A673 (cell line): Measurements from ENCODE around the gene NINJ2. TPM values are rescaled to one million over a fixed set of nuclear protein-coding genes. Genes with fewer than 3 reads are reported as not detected.

Experiments used
- BruUV-seq: library from RNA; stranded (reverse); fragments of 400-500 nt; replicated peaks from 2 replicates; lab custom pipeline; 2021; lab: Mats Ljungman, UMichigan
- CTCF ChIA-PET: fragments of 300-600 bp; sonication (Branson Sonifier 250); formaldehyde crosslinking; loops from one replicate; lab custom pipeline; 2022; ENCODE audit warnings: antibody characterized with exemption; lab: Charles Lee
- POLR2A ChIA-PET: fragments of 300-600 bp; sonication (Branson Sonifier 250); formaldehyde crosslinking; loops from one replicate; lab custom pipeline; 2022; ENCODE audit warnings: antibody characterized with exemption; ENCODE audit not compliant: low non-redundant PET; lab: Charles Lee
- DNase-seq: peaks from one replicate; pipeline ENCODE4 v3.0.0-alpha.2; 2015; ENCODE audit warnings: low spot score
- H3K27ac ChIP-seq: fragments of 200-600 bp; sonication (generic); 2 replicates; pipeline ENCODE4 v1.5.1; 2016; ENCODE audit warnings: mixed run types, low read depth, mild to moderate bottlenecking, mixed read lengths, antibody characterized with exemption, low read length; ENCODE audit not compliant: poor library complexity, severe bottlenecking
- H3K27me3 ChIP-seq: fragments of 200-600 bp; sonication (generic); replicated peaks from 2 replicates; pipeline ENCODE4 v1.6.1; 2017; ENCODE audit warnings: mixed run types, low read depth, mild to moderate bottlenecking, mixed read lengths, antibody characterized with exemption, low read length; ENCODE audit not compliant: insufficient read depth, poor library complexity
- H3K36me3 ChIP-seq: fragments of 200-600 bp; sonication (generic); 2 replicates; pipeline ENCODE4 v1.6.1; 2016; ENCODE audit warnings: mixed run types, mild to moderate bottlenecking, mixed read lengths, antibody characterized with exemption, low read length; ENCODE audit not compliant: insufficient read depth, poor library complexity, severe bottlenecking
- H3K4me1 ChIP-seq: fragments of 200-600 bp; sonication (generic); 2 replicates; pipeline ENCODE4 v1.6.1; 2017; ENCODE audit warnings: mixed run types, mild to moderate bottlenecking, mixed read lengths, antibody characterized with exemption, low read length; ENCODE audit not compliant: insufficient read depth, poor library complexity, severe bottlenecking
- H3K4me3 ChIP-seq: fragments of 200-600 bp; sonication (generic); 2 replicates; pipeline ENCODE4 v1.5.1; 2016; ENCODE audit warnings: low read depth, mixed run types, mild to moderate bottlenecking, mixed read lengths, low read length; ENCODE audit not compliant: poor library complexity, severe bottlenecking
- H3K9me3 ChIP-seq: fragments of 200-600 bp; sonication (generic); 2 replicates; pipeline ENCODE4 v1.6.1; 2016; ENCODE audit warnings: mixed run types, low read depth, mild to moderate bottlenecking, mixed read lengths, antibody characterized with exemption, low read length; ENCODE audit not compliant: poor library complexity, severe bottlenecking
- CTCF ChIP-seq: fragments of 300-800, 200-600 bp; sonication (generic); conservative IDR thresholded peaks from 2 replicates; pipeline ENCODE4 v1.5.1; 2017; ENCODE audit warnings: low read depth, mild to moderate bottlenecking, antibody characterized with exemption, low read length, moderate library complexity, mixed read lengths
- EZH2 ChIP-seq: fragments of 200-600 bp; sonication (generic); IDR thresholded peaks from 2 replicates; pipeline ENCODE4 v1.6.1; 2017; ENCODE audit warnings: borderline replicate concordance, low read depth, mild to moderate bottlenecking, mixed read lengths, antibody characterized with exemption, low read length; ENCODE audit not compliant: poor library complexity, severe bottlenecking
- intact Hi-C: fragments of 100-400 bp; cut with micrococcal nuclease; formaldehyde crosslinking; loops from one replicate; pipeline ENCODE4 v1.10.0; 2022; ENCODE audit not compliant: unreplicated experiment
- total RNA-seq: library from RNA; stranded (reverse); gene quantifications from 2 replicates; pipeline ENCODE4 v1.2.3, GENCODE V29; 2021

Gene NINJ2
- total RNA-seq, 1 experiment from 2014 or later = not detected

DNA sequence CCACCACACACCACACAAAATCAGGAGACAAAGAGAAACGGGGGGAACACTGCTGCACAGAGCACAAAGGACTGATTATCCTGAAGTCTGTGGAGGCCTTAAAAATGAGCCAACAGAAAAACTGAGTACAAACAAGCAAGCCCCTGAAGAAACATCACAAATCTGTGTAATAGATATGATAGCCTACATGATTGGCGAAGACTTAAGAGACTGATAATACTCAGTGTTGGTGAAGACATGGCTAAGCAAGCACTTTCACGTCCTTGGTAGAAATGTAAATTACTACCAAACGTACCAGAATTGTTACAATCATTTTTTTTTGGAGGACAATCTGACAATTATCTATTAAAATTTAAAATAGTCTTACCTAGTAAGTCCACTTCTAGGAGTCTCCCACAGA is 74.6 kb downstream of the NINJ2 start:
- no peaks in the 10 kb centered on the region for H3K9me3 ChIP-seq
- CTCF ChIA-PET = no interaction called here
- no peaks in the 10 kb centered on the region for H3K27me3 ChIP-seq
- no TSS peak for BruUV-seq
- TF ChIP-seq CTCF = no peak
- no peak for TF ChIP-seq EZH2
- H3K4me1 ChIP-seq = no peaks in the 10 kb centered on the region
- H3K27ac ChIP-seq = no peak overlapping the region
- intact Hi-C loops = no loop called here
- DNase-seq = no peak
- H3K36me3 ChIP-seq = no peaks in the 10 kb centered on the region
- H3K4me3 ChIP-seq = no peak overlapping the region
- POLR2A ChIA-PET = no interaction called here

DNA sequence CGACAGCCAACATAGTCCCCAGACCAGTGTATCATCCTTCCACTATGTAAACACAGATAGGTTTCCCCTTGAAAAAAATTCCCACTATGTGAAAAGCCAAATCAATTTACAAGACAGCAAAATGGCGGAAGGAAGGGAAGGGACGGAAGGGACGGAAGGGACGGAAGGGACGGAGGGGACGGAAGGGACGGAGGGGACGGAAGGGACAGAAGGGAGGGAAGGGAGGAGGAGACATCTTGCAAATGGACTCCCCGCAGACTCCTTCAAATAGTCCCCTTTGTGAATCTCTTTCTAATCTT is 75.3 kb downstream of the NINJ2 start:
- DNase-seq = no peak
- H3K9me3 ChIP-seq = no peaks in the 10 kb centered on the region
- H3K27me3 ChIP-seq = no peaks in the 10 kb centered on the region
- no peak overlapping the region for H3K4me3 ChIP-seq
- POLR2A ChIA-PET = no interaction called here
- H3K4me1 ChIP-seq = no peaks in the 10 kb centered on the region
- BruUV-seq = no TSS peak
- TF ChIP-seq EZH2 = no peak
- no peak for TF ChIP-seq CTCF
- intact Hi-C loops = no loop called here
- H3K36me3 ChIP-seq = no peaks in the 10 kb centered on the region
- CTCF ChIA-PET = no interaction called here
- no peak overlapping the region for H3K27ac ChIP-seq

DNA sequence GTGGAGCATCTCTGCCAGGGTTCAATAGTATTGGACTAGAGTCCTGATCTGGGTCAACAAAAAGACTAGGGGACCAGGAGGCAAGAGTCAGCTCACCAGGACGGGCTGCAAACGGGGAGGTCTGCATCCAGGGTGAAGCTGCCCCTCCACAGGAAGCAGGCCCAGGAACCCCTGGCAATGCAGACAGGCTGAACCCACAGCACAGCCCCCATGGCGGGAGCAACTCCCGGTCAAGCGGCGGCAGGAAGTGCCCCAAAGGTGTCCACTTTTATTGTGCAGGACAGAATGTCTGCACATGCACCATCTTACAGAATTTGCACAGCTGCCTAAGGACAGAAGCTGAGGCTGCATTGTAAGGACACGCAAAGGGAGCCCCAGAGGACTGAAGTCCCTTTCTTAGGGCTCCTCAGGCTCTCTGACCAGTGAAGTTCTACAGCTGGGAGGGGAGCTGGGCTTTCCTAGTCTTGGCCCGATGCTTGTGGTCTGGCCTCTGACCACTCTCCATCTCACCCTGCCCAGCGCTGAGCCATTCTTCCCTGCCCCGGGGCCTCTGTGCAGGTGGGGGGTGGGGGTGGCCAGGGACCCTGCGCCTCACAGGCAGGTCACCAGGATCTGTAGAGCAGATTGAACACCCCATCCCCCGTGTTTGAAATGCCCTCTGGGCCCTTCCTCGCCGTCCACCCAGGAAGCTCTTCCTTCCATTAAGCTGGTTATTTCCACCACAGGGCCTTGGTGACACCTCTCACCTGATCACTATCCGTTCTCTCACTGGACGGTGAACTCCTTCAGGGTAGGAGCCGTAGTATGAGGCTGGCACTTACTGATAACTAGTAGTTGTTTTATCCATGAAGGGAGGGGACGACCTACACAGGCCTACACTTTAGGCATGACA is 75.9 kb downstream of the NINJ2 start:
- ChIA-PET CTCF (no interaction called here), POLR2A (no interaction called here)
- no peaks in the 10 kb centered on the region for H3K27me3 ChIP-seq
- intact Hi-C loops = no loop called here
- DNase-seq = no peak
- no TSS peak for BruUV-seq
- no peaks in the 10 kb centered on the region for H3K4me1 ChIP-seq
- no peak for TF ChIP-seq CTCF
- TF ChIP-seq EZH2 = no peak
- H3K9me3 ChIP-seq = no peaks in the 10 kb centered on the region
- no peaks in the 10 kb centered on the region for H3K36me3 ChIP-seq
- no peak overlapping the region for H3K4me3 ChIP-seq
- H3K27ac ChIP-seq = no peak overlapping the region
